GM19043 (cell line): ENCODE measurements around the gene FLYWCH1.

Source experiments
- ATAC-seq: cut with Tn5 transposase; IDR thresholded peaks from one replicate; pipeline ENCODE4 v1.9.1; 2021; ENCODE audit warnings: low read depth; ENCODE audit not compliant: unreplicated experiment

The FLYWCH1 gene

DNA sequence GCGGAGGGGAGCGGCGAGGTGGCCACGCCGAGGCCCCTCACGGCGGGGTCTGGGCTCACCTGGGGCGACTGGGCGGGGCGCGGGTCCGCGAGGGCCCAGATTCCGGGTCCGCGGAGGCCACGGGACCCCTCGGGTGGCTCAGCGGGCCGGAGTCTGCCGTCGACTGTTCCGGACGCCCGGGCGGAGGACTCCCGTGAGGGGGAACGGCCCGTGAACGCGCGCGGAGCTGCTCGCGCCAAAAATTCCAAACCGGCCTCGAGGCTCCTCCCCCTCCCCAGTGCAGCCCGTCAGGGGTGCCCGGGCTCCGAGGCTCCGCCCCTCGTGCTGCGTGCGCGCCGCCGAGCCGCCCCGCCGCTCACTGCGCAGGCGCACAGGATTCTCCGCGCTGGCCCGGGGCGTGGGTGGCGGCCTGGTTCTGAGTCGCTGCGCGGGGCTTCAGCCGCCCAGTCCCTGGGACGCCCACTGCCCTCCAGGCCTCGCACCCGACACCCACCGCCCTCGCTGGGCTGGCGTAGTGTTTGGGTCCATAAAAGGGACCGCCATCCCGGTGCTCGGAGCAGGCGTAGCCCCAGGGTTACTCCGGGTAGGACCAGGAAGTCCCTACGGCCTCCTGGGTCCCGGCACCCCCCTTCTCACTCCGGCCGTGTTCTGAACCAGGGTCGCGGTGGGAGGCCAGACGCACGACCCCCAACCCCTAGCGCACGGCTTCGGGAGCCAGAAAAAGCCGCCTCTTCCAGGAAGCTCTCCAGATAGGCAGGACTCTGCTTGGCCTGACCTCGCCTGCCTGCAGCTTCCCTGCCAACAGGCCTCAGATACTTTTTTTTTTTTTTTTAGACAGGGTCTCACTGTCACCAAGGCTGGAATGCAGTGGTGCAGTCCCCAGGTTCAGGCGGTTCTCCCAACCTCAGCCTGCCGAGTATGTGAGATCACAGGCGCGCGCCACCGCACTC lies 68.8 kb downstream of the FLYWCH1 start, which contains the start of gene PKMYT1:
Gene PKMYT1, minus strand, starts transcription at position 220 of the 950 bp plus-strand sequence. CDS start 789 bp downstream, outside the sequence.
- peak; percentile 76 for ATAC-seq

- ATAC-seq = no peak
Measured at GRCh38 chr16:2981177-2981898, 69.6 kb downstream of the FLYWCH1 start.

- ATAC-seq = no peak
Measured at GRCh38 chr16:2981899-2982250, 70.1 kb downstream of the FLYWCH1 start.

DNA sequence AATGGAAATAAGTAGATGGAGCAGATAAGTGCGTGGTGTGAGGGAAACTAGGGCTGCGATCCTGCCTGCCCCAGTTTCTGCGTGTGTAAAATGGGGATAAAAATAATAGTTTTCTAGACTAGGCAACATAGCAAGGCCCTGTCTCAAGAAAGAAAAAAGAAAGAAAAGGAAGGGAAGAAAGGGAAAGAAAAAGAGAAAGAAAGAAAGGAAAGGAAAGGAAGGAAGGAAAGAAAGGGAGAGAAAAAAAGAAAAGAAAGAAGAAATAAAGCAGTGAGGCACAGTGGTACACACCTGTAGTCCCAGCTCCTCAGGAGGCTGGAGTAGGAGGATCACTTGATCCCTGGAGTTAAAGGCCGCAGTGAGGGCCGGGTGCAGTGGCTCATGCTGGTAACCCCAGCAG lies 70.7 kb downstream of the FLYWCH1 start:
- ATAC-seq = no peak

- no peak for ATAC-seq
Measured at GRCh38 chr16:2983706-2984136, 72.0 kb downstream of the FLYWCH1 start.

DNA sequence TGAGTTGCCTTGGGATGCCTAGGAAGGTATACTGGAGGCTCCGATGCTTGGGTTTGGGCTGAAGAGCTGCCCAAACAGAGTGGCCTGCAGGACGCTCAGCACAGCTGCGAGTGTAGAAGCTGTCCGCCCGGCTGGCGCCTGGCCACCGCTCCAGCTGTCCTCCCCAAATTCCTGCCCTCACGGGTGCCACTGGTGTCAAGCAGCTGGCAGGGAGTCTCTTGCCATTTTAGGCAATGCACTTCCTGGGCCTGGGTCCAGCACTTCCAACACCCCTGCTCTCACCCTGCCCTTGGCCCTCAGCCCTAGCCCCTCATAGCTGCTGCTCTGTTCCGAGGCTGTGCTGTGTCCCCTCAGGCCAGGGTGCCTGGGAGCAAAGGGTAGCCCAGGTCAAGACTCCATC lies 73.7 kb downstream of the FLYWCH1 start:
- no peak for ATAC-seq

- ATAC-seq = no peak
Measured at GRCh38 chr16:2985893-2986355, 74.2 kb downstream of the FLYWCH1 start.

DNA sequence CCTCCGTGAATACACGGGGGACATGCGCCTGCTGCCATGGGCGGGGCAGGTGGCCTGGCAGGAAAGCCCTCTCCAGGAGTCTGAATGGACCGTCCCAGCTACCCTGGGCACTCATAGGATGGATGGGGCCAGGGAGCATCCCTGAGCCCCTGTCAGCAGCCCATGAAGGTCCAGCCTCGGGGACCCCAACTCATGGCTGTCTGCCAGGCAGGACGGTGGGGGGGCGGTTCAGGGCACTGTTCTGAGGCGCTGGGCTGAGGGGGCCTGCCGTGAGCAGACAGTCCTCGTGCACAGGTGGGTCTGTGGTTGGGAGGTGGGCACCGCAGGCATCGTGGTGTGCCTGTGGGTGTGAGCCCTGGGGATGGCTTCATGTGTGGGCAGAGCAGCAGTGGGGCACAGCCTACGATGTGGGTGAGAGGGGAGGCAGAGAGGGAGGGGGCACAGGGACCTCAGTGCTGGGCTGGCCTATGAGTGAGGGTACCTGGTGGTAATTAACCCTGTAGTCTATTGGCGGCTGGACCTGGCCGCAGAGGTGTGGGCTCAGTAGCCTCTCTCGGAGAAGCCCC lies 75.0 kb downstream of the FLYWCH1 start:
- ATAC-seq = no peak

DNA sequence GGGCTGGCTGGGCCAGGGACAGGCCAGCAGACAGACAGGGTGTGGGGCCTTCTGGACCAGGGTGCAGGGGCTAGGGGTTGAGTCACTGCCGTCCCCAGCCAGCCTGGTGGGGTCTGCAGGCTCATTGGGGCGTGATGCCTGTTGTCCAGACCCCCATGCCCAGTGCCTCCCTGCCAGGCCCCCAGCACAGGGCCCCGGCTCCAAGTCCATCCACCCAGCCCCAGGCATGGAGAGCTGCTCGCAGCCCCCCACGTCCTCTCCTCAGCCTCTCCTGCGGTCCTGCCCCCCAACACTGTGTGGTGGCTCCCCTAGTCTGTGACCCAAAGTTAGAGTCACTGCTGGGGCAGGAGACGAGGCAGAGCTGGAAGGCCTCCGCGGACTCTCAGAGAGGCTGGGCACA lies 75.6 kb downstream of the FLYWCH1 start:
- ATAC-seq = no peak

GRCh38 chr16:2987833-2988232 lies 76.1 kb downstream of the FLYWCH1 start:
- ATAC-seq = no peak

DNA sequence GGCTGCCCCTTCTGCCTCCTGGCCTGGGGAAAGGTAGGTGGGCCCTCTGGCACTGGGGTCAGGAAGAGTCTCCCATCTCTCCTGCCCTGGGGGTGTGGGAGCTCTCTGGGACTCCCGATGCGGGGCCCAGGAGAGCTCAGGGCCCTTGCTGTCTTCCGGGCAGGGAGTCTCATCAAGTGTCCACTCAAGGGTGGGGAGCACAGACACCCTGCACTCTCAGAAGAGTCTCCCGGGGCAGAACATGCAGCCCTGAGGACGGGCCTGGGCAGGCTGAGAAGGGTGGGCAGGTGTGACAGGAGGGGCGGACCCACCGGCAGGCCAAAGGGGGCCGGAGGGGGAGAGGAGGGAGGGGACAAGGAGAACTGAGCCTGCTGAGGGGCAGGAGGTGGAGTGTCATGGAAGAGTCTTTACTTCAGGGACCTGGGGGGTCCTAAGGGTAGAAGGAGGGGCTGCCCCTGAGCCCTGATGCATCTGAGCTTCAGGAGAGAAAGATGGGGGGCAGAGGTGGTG lies 76.9 kb downstream of the FLYWCH1 start:
- no peak for ATAC-seq

DNA sequence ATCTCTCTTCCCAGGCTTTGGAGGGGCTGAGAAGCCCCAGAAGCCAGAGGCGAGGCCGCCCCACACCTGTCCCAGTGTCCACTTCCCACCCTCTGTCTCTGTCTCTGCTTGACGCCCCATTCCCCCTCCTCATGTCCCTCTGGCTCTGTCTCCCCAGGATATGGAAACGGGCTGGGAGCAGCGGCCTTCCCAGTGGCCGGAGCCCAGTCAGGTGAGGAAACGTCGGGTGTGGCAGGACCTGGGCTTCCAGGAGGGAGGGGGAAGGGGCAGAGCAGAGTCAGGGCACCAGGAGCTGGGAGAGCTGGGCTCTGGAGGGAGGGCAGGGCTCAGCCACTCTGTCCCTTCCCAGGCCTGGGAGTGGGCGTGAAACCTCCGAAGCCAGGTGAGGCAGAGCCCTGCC lies 79.2 kb downstream of the FLYWCH1 start:
- ATAC-seq = no peak

- ATAC-seq = no peak
Measured at GRCh38 chr16:2991566-2992261, 80.0 kb downstream of the FLYWCH1 start.

- no peak for ATAC-seq
Measured at GRCh38 chr16:2992383-2993081, 80.8 kb downstream of the FLYWCH1 start.

GRCh38 chr16:2996298-2996697 lies 84.6 kb downstream of the FLYWCH1 start:
- no peak for ATAC-seq

- ATAC-seq = no peak
Measured at GRCh38 chr16:2999929-3000328, 88.2 kb downstream of the FLYWCH1 start.

- no peak for ATAC-seq
Measured at GRCh38 chr16:3000540-3000939, 88.8 kb downstream of the FLYWCH1 start.
